ENCODE results near the gene ELMO1. TPM values are rescaled to one million over a fixed set of nuclear protein-coding genes. Genes with fewer than 3 reads are reported as not detected.
"Not testable (repeated sequence)": the region's sequence is repeated elsewhere in the genome, so short reads cannot be mapped to it uniquely, and the experiment has no call there.

ELMO1 gene
- polyA plus RNA-seq, 3 donors, result 11.0 to 14.4 (median 13.3) TPM

DNA sequence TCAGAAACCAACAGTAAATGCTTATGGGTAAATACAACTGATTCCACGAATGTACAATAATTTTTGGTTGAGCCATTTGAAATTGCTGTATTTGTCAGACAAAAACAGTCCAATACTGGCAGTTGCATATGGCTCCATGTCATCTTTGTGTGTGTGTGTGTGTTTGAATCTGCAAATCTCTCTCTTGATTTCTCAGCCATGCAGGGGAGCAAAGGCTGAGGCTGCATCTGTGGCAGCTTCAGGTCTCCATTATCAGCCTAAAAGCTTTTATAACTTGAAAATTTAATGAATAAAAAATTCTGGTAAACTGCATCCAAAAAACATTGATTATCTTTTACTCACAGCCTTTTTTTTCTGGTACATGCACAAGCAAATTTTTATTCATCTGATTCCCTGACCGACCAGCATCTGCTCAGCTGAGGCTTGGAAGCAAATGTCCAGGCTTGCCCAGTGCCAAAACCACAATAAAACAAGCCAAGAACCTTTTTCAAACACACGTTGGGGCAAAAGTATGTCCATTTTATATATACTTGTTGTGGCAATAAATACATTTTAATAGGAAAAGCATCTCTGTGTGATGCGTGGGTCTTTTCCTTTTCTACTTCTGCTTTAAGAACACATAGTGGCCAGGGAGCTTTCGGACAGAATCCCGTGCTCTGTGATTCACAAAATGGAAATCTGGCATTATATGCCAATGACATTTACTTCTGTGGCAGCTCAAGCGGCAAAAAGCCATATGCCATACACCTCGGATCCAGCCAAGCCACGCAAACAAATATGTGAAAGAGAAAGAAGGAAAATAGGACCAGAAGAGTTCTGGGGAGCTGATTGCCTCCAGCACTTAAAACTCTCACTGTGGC, 448.8 kb downstream of the ELMO1 start:
- no peak for DNase-seq (ENCODE audit: low read depth in 3 of 3, low spot score in 2 of 3)

DNA sequence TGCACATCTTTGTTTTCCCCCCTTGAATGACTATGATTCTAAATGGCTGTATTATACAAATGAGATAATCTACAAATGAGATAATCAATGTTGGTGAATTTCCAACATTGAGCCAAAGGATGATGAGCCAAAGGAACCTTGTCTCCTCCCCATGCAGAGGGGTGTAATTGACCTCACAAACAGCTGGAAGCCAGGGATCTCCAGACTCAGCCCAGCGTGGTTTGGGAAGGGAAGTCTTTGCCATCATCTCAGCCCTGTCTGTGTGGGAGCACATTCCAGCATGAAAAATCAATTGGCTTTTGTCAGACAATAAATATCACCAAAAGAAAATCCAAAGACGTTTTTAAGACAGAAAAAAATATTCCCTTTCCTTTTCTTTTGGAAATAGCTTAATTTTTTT, 452.9 kb downstream of the ELMO1 start:
- no peak for DNase-seq (ENCODE audit: low read depth in 3 of 3, low spot score in 2 of 3)

DNA sequence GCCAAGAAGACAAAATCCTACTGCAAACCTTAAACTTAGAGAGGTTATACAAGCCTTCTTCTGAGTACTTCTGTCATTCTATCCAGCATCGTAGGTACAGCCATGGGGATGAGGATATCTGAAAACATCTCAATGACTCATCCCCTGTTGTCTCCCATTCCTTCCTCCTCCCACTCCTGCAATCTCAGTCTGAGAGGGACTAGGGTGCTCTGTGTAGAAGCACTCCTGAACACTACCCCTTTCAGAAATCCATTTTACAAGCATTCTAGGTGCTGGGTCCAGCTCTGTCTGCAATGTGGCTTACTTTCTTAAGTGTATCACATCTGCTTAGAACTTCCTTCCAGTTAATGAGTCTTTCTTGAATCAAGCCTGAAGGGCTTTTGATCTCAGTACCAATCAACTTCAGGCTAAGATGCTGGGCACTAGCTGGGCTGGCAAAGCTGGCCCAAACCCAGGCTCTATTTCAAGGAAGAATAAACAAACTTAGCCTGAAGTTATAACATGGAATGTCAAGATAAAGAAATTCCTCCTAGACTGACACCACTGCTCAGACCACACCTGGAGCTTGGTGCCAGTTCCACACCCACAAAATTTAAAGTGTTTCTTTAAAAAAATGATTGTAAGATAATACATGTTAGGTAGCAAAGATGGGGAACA, 454.1 kb downstream of the ELMO1 start:
- DNase-seq (ENCODE audit: low read depth in 3 of 3, low spot score in 2 of 3), result no peak

DNA sequence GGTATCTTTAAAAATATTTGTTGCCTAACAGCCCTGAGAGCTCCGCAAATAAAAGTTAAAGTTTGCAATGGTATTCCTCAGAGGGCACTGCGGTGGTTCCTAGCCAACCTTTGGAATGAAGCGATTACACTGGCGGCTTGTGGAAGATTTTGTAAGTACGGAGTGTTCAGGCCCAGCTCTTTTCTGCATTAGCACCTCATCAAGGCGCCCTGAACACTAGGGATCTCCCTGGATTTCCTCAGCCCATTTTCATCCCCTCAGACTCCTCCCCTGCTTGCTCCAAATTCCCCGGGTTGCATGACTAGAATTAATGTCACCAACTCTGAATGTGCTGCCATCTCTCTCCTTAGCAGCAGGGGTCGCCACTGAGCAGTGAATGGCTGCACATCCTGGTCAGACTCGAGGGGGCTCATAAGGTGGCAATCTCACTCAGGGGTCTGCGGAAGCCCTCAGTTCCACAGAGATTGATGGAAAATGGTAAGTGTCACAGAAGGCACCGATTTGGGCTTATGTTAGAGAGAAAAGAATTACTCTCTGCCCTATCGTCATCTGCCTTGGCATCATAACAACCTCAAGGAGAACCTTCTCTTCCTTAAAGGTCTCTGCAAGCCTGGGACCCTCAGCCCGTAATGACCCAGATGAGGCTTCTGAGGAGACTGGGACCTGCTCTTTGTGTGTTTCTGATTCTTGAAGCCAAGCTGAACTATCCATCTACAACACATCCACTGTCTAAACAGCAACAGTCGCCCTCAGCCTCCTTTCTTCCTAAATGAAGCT, 461.5 kb downstream of the ELMO1 start:
- no peak for DNase-seq (ENCODE audit: low read depth in 3 of 3, low spot score in 2 of 3)

DNA sequence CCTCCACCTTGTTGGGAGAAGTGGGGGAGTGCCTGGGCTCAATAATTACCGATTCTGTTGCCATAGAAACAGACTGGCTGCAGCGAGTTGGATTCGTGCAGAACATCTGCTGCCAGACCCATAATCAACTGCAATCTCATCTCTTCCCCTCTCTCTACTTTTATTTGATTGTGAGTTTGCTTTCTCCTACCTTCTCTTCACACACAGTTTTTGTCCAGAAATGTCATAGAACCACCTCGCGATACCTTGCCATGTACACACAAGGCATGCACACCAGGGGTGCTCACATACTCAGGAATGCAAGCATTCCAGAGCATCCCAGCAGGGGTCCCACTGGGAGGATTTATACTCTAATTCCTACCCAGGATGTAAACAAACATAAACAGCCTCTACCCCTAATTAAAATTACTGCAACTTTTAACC, 462.1 kb downstream of the ELMO1 start:
- no peak for DNase-seq (ENCODE audit: low read depth in 3 of 3, low spot score in 2 of 3)

DNA sequence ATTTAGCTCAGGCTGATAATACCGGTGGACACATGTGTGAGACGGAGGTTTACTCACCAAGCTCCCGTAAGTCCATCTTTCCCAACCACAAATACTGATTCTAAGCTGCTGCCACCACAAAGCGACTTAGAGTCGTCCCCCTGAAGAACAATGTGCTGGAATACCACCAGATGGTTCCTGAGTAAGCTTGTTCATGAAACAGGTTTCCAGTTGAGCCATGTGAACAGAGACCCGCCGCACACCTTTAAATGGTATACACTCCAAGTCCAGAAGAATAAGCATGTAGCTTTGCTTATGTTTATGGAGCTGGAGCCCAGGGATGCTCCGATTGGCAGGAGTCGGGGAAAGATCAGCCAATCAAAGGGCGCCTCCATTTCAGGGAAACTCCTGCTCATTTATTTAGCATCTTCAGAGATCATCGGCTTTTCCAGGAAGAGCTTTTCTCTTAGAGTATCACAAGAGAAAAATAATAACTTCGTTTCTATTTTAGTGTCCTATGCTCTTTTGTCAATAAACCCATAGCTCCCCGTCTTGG, 462.7 kb downstream of the ELMO1 start:
- no peak for DNase-seq (ENCODE audit: low read depth in 3 of 3, low spot score in 2 of 3)

DNA sequence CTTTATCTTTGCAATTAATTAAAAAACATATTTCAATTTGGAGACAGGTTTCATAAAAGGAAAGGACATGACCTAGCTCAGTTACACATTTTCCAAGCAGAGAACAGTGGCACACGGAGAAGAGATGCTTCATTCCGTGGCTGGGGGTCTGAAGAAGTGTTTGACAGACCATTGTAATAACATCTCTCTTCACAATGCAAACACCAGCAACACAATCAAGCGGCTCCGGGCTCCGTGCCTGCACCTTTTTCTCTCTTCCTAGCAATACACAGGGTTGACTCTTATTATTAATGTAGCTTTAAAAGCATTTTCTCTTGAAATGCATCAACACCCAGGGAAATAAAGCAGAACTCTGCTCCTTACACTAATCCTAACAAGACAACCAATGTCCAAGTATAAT, 463.3 kb downstream of the ELMO1 start:
- DNase-seq (ENCODE audit: low read depth in 3 of 3, low spot score in 2 of 3), result no peak

DNA sequence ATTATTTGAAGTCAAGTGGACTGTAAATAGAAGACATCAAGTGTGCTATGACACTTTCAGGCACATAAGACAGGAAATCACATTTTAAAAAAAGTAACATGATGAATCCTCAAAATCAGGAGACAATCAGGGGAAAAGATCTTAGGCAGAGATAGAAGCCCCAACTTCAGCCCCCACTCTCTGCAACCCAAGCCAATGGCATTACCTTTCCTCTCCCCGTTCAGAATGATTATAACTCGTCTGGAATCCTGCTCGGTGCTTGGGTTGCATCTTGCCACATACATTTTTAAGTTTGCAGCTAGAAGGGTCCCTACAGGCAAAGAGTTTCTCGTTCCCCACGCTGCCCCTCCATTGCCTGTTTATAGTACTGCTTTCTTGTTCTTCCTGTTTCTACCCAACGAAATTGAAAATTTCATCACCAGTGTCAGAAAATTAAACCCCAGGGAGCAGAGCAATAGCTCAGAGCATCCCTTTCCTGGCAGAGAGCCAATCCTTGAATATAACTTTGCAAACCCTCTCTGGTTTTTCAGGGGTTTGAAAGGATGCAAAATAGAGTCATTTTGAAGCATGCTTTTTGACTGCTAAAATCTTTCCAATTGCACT, 463.9 kb downstream of the ELMO1 start:
- DNase-seq (ENCODE audit: low read depth in 3 of 3, low spot score in 2 of 3), result no peak

DNA sequence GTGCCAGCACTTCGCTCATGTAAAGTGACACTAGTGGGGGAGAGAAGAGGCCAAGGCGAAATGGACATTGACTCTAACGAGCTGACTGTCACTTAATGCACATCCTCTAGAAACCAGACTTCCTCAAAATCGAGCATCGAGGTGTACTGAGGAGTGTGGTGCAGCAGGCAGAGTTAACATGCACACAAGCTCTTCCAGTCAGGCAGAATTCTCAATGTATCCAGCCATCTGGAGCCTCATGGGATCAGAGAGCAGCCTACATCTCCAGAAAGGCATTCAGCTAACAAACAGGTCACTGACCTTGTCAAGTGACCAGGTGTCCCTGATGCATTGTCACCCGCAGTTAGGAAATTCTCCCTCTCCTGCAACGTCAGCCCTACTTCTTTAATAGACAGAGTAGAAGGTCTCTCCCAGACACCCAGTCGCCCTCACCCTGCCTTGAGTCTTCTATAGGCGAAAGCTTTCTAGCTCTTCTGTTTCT, 464.6 kb downstream of the ELMO1 start:
- DNase-seq (ENCODE audit: low read depth in 3 of 3, low spot score in 2 of 3), result no peak

DNA sequence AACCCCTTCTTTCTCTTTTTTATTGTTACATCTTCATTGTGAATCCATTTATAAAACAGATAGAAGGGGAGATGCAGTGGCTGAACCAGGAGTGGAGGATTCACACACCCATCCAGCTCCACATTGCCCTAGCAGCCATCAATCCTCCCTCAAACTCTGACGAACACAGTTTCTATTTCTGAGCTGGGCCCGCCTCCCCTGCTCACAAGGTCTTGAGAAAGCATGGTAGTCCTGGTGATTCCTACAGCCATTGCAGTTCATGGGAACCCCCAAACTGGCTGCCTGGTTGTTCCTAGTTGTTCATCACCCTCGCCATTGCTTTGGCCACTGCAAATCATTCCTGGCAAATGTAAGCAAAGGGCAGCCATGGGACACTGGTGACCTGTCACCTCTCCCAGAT, 465.9 kb downstream of the ELMO1 start:
- DNase-seq (ENCODE audit: low read depth in 3 of 3, low spot score in 2 of 3), result no peak

DNA sequence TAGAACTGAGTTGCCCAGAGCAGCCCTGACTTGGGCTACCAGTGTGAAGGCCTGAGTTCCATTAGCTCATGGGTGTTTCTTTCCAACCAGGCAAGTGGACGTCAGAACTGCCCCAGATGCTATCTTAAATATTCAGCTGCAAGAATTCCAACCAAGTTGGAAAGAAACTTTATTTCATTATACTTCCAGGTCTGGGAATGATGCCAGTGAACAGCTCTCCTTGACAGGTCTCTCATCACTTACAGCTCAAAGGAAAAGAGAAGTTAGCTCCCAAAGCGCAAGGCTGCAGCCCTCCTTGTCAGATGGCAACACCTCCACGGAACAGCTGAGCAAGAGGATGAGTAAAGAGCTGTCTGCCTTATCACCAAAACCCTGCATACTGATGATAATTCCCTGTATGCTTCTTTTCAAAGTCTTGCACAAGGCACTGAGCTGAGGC, 468.8 kb downstream of the ELMO1 start:
- DNase-seq (ENCODE audit: low read depth in 3 of 3, low spot score in 2 of 3), result no peak

DNA sequence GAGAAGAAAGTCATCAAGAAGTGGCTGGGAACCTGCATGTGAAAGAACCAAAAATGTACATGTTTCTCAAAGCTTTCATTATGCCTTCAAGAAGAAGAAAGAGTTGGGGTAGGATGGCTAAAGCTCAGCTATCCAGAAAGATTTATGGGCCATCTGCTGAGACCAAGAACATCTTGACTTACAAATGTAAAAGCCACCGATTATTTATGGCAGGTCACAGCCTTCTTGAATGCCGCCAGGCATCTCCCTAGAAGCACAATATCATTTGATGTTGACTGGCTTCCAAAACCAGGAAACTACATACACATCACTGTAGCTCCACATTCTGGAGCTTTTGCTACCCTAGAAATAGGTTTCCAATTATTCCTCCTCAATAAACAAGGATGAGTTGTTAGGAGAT, 470.2 kb downstream of the ELMO1 start:
- DNase-seq (ENCODE audit: low read depth in 3 of 3, low spot score in 2 of 3), result no peak

DNA sequence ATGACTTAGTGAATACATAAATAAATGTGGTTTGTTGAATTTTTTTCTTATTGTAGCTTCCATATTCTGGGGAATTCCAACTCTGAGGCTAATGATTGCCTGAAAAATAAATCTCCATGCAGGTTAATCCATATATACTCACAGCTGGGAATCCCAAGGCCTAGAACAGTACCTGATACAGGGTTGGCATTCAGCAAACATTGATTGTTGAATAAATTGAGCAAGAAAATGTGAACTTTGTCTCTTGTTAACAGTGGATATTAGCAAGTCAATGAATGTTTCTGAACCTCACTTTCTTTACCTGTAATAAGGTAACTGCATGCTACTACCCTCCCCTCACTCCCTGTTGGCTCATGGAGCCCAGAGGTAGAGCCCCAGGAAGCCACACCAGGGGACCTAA, 470.8 kb downstream of the ELMO1 start:
- no peak for DNase-seq (ENCODE audit: low read depth in 3 of 3, low spot score in 2 of 3)

DNA sequence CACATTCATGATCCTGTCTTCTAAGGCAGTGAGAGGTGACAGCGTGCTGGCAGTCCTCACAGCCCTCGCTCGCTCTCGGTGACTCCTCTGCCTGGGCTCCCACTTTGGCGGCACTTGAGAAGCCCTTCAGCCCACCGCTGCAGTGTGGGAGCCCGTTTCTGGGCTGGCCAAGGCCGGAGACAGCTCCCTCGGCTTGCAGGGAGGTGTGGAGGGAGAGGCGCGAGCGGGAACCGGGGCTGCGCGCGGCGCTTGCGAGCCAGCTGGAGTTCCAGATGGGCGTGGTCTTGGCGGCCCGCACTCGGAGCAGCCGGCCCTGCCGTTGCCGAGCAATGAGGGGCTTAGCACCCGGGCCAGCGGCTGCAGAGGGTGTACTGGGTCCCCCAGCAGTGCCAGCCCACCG, 475.1 kb downstream of the ELMO1 start:
- DNase-seq (ENCODE audit: low read depth in 3 of 3, low spot score in 2 of 3), result not testable (repeated sequence)

DNA sequence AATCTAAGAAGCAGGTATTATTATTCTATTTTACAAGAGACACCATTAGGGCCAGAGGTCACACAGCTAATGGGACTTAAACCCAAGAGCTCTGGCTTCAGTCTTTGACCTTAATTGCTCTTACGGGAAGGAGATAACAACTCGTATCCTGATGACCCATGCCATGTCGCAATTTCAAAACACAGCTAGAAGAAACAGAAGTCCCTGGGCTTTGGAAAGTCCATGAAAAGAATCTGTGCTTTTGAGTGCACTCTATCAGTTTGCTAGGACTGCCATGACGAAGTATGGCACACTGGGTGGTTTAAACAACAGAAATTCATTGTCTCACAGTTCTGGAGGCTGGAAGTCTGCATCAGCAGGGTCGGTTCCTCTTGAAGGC, 476.5 kb downstream of the ELMO1 start:
- no peak for DNase-seq (ENCODE audit: low read depth in 3 of 3, low spot score in 2 of 3)

DNA sequence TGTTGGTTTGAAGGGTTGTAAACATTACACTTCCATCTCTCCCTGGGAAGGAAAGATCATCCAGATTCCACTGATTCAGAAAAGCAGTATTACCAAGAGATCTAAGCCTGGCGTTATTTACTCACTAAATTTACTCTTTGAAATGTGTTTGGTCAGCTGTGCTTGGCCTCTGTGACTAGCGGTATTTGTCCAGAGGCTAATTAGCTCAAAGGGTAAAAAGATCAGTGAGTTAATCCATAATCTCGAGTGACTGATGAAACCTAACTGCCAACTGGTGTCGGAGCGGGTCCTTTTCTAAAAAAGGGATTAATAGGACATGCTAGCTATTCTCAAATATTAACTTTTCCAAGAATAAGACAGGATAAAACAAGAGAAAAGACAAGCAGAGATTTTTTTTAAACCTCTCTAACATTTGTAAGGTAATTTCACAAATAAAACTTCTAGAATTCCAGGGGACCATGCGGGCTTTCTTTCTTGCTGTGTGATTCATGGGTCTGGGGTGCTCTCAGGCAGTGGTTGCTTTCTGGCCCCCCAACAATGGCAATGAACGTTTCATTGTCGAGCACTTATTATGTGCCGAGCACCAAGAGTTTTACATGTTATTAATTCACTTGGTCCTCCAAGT, 477.0 kb downstream of the ELMO1 start:
- DNase-seq (ENCODE audit: low read depth in 3 of 3, low spot score in 2 of 3), result no peak

DNA sequence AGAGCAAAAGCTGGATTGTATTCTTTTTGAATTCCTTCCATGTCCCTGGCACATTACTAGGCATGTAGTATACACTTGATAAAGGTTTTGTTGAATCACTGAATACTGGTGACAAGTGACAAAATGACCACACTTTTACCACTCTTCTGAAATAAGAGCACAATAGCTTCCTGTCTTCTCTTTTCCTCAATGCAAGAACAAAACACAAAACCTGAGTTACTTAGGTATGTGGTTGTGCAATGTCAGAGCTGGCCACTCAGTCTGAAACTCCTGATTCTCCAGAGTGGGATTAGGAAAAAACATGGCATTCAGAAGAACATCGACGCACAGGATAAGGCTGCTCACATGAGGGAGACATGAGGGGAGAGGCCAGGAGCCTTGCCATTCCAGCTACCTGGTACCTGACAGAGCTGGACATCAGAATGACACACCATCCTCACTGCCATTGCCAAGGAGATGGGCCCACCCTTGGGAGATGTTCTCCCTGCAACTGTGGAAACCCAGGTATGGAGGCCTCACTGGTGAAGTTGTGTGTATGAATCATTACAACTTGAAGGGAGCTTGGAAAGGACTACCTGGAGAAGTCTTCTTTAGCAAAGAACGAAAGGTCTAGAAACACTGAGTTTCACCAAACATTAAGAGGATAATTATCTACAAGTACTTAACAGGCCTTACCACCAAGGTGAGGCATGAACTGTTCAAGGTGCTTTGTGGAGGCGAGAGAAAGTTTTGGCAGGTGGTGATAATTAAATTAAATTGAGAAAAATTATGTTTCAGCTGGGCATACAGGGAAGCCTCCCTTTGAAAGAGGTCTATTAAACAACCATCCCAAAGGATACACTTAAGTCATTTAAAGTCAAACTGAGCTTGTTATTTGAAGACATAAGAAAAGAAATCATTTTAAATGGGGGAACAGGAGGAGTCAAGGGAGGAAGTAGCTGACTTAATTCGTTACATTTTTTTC, 477.8 kb downstream of the ELMO1 start:
- DNase-seq (ENCODE audit: low read depth in 3 of 3, low spot score in 2 of 3), result no peak

DNA sequence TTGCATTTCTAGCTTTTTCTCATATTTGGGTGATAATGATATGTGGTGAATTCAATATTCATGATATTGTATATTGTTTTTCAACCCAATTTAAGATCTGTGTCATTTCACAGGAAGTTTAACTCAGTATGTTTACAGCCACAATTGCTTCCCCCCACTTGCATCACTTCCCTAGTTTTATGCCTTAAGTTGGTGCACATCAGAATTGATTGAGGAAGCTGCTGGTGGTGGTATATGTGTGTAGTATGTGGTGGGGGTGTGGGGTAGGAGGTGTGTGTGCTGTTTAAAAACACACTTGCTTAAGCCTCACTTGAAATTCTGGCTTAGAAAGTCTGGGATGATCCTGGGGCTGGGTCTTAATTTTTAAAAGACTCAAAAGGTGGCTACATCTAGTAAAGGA, 479.3 kb downstream of the ELMO1 start:
- no peak for DNase-seq (ENCODE audit: low read depth in 3 of 3, low spot score in 2 of 3)

DNA sequence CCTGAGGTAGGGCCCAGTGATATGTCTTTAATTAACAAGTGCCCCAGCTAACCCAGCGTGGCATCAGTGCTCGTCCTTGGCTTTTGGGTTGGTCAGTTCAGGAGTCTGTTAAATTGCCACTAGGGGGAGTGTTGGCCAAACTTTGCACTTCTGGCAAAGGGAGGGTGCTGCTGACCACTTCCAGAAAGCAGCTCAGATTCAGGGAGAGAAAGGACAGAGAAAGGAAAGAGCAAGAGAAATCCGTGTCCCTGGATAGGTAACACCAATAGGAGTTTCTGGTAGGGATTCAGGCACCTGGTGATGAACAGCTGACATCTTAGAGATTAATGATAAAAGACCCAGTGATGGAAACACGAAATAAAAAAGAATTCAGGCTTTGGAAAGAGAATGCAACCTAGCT, 481.3 kb downstream of the ELMO1 start:
- peak in 2 of 3 donors; percentile 48 to 49 for DNase-seq (ENCODE audit: low read depth in 3 of 3, low spot score in 2 of 3)

Measured in right renal cortex interstitium (tissue), 3 donors.